Loucy (cell line): ENCODE results near the gene ZFYVE27.

Source experiments
- H2AFZ ChIP-seq: fragments of 200-600 bp; sonication (generic); 2 replicates; pipeline ENCODE4 v1.6.0; 2016; ENCODE audit warnings: antibody characterized with exemption, mild to moderate bottlenecking, low read length, moderate library complexity
- H3F3A ChIP-seq: fragments of 200-600 bp; 2 replicates; pipeline ENCODE4 v1.6.0; 2016; ENCODE audit warnings: antibody characterized with exemption, low read depth, mild to moderate bottlenecking
- H3K27me3 ChIP-seq: fragments of 200-600 bp; sonication (generic); 2 replicates; pipeline ENCODE4 v1.6.1; 2014; ENCODE audit warnings: low read length, mild to moderate bottlenecking; ENCODE audit not compliant: insufficient read depth, poor library complexity, severe bottlenecking
- H3K36me3 ChIP-seq: fragments of 200-600 bp; sonication (generic); 2 replicates; pipeline ENCODE4 v1.6.1; 2016; ENCODE audit warnings: low read length; ENCODE audit not compliant: insufficient read depth
- H3K4me1 ChIP-seq: fragments of 200-600 bp; sonication (generic); 2 replicates; pipeline ENCODE4 v1.5.1; 2014; ENCODE audit warnings: low read length, mild to moderate bottlenecking; ENCODE audit not compliant: insufficient read depth, poor library complexity, severe bottlenecking
- H3K4me2 ChIP-seq: fragments of 200-600 bp; sonication (generic); 2 replicates; pipeline ENCODE4 v1.6.0; 2014; ENCODE audit warnings: antibody characterized with exemption, low read length, low read depth, mild to moderate bottlenecking; ENCODE audit not compliant: poor library complexity, severe bottlenecking
- H3K4me3 ChIP-seq: fragments of 200-600 bp; sonication (generic); 2 replicates; pipeline ENCODE4 v1.5.1; 2014; ENCODE audit warnings: low read length, mild to moderate bottlenecking, mixed read lengths; ENCODE audit not compliant: poor library complexity, severe bottlenecking
- H3K79me2 ChIP-seq: fragments of 200-600 bp; sonication (generic); 2 replicates; pipeline ENCODE4 v1.6.1; 2014; ENCODE audit warnings: low read length; ENCODE audit not compliant: insufficient read depth
- H3K9ac ChIP-seq: fragments of 200-600 bp; sonication (generic); 2 replicates; pipeline ENCODE4 v1.6.0; 2014; ENCODE audit warnings: mild to moderate bottlenecking, low read depth, low read length, moderate library complexity; ENCODE audit not compliant: poor library complexity, severe bottlenecking
- H3K9me2 ChIP-seq: fragments of 200-600 bp; sonication (generic); replicated peaks from 2 replicates; pipeline ENCODE4 v1.6.1; 2016; ENCODE audit warnings: low read depth, low read length, mixed read lengths
- H3K9me3 ChIP-seq: fragments of 200-600 bp; sonication (generic); 2 replicates; pipeline ENCODE4 v1.6.1; 2014; ENCODE audit warnings: mild to moderate bottlenecking, antibody characterized with exemption, low read length, low read depth; ENCODE audit not compliant: insufficient read depth
- H4K20me1 ChIP-seq: fragments of 200-600 bp; sonication (generic); 2 replicates; pipeline ENCODE4 v1.6.0; 2014; ENCODE audit warnings: antibody characterized with exemption, low read length, mild to moderate bottlenecking; ENCODE audit not compliant: insufficient read depth, poor library complexity, severe bottlenecking
- EZH2phosphoT487 ChIP-seq: fragments of 200-600 bp; IDR thresholded peaks from 2 replicates; pipeline ENCODE4 v1.6.1; 2018; ENCODE audit warnings: antibody characterized with exemption, mild to moderate bottlenecking, moderate library complexity, borderline replicate concordance
- TF ChIP-seq, protein P1 (sequence below): fragments of 200-600 bp; sonication (generic); conservative IDR thresholded peaks from 2 replicates; pipeline ENCODE4 v1.5.1; 2014; ENCODE audit warnings: mild to moderate bottlenecking, antibody characterized with exemption, low read length

Gene ZFYVE27

DNA sequence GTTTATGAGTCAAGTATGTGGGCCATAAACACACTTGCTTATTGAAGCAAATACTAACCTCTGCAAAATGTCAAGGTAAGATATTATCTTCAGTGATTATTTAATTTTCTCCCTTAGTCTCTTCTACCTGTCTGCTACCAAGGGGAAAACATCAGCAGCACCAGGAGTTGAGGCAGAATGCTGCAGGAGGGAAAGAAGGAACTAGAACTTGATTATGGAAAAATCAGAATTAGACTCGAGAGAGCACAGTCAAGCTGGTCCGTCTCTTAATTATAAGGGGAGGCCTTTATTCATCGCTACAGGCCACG, 4.9 kb upstream of the ZFYVE27 start:
- peaks cover 5% of the 10 kb centered on the region for H3K4me1 ChIP-seq
- no peaks in the 10 kb centered on the region for H4K20me1 ChIP-seq
- TF ChIP-seq EZH2phosphoT487 = no peak
- TF ChIP-seq, protein P1, sequence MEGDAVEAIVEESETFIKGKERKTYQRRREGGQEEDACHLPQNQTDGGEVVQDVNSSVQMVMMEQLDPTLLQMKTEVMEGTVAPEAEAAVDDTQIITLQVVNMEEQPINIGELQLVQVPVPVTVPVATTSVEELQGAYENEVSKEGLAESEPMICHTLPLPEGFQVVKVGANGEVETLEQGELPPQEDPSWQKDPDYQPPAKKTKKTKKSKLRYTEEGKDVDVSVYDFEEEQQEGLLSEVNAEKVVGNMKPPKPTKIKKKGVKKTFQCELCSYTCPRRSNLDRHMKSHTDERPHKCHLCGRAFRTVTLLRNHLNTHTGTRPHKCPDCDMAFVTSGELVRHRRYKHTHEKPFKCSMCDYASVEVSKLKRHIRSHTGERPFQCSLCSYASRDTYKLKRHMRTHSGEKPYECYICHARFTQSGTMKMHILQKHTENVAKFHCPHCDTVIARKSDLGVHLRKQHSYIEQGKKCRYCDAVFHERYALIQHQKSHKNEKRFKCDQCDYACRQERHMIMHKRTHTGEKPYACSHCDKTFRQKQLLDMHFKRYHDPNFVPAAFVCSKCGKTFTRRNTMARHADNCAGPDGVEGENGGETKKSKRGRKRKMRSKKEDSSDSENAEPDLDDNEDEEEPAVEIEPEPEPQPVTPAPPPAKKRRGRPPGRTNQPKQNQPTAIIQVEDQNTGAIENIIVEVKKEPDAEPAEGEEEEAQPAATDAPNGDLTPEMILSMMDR = 0 out of 2 replicates have a peak, but pooled peaks have one; percentile 21
- no peak overlapping the region for H3K4me2 ChIP-seq
- no peaks in the 10 kb centered on the region for H3K36me3 ChIP-seq
- peaks cover under 1% of the 10 kb centered on the region; the same call in 1 of the 2 replicates for H3K79me2 ChIP-seq
- H2AFZ ChIP-seq = no peak overlapping the region
- no peaks in the 10 kb centered on the region for H3K27me3 ChIP-seq
- H3F3A ChIP-seq = no peaks in the 10 kb centered on the region
- no peaks in the 10 kb centered on the region for H3K9me3 ChIP-seq
- H3K4me3 ChIP-seq = no peak overlapping the region
- H3K9me2 ChIP-seq = no peaks in the 10 kb centered on the region
- H3K9ac ChIP-seq = no peak overlapping the region

DNA sequence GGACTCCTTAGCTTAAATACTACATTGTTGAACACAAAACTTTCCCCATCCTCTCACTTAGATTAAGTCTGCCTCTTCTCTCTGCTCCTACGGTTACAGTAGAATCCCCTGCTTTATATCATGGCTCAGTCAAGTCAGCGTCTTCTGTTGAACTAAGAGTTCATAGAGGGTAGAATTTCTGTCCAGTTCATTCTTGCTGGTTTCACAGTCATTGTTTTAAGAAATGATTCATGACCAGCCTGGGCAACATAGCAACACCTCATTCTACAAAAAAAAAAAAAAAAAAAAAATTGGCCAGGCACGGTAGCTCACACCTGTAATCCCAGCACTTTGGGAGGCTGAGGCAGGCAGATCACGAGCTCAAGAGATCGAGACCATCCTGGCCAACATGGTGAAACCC, 3.7 kb upstream of the ZFYVE27 start:
- TF ChIP-seq, protein P1 = no peak
- no peak for TF ChIP-seq EZH2phosphoT487
- Histone ChIP-seq H3K36me3 (no peaks in the 10 kb centered on the region), H3K9me2 (no peaks in the 10 kb centered on the region), H3K79me2 (peaks cover 13% of the 10 kb centered on the region), H3K4me3 (no peak overlapping the region), H3F3A (no peaks in the 10 kb centered on the region), H3K4me2 (no peak overlapping the region), H4K20me1 (peaks cover 12% of the 10 kb centered on the region), H2AFZ (no peak overlapping the region), H3K4me1 (peaks cover 12% of the 10 kb centered on the region), H3K9me3 (no peaks in the 10 kb centered on the region), H3K27me3 (no peaks in the 10 kb centered on the region), H3K9ac (no peak overlapping the region)

DNA sequence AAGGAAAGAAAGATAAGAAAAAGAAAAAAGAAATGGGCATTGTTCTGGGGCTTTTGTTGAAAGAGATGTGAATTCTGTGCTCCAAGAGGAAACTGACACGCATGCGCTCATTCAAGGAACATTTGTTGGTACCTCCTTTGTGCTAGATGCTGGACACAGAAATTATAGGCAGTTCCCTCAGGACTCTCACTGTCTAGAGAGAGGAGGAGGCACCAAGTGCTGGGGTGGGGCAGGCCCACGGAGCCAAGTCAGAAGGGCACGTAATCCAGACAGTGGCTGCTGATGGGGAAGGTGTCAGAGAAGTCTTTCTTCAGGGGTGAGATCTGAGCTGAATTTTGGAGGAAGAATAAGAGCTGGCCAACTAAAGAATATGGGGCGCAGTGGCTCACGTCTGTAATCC, 2.9 kb upstream of the ZFYVE27 start:
- H3K4me3 ChIP-seq = no peak overlapping the region
- H4K20me1 ChIP-seq = peaks cover 18% of the 10 kb centered on the region
- H3K4me2 ChIP-seq = no peak overlapping the region
- H3F3A ChIP-seq = no peaks in the 10 kb centered on the region
- peaks cover 17% of the 10 kb centered on the region for H3K4me1 ChIP-seq
- H3K79me2 ChIP-seq = peaks cover 20% of the 10 kb centered on the region
- no peak overlapping the region for H3K9ac ChIP-seq
- no peaks in the 10 kb centered on the region for H3K9me2 ChIP-seq
- no peak for TF ChIP-seq EZH2phosphoT487
- TF ChIP-seq, protein P1 = no peak
- no peaks in the 10 kb centered on the region for H3K9me3 ChIP-seq
- H3K27me3 ChIP-seq = no peaks in the 10 kb centered on the region
- H2AFZ ChIP-seq = no peak overlapping the region
- H3K36me3 ChIP-seq = no peaks in the 10 kb centered on the region
